T-helper 2 cell (primary cell): ENCODE measurements around the gene NCOR2.
A peak's percentile ranks its signal among the peaks of the same experiment; 100 is the strongest.

ENCODE experiments used
- DNase-seq, 5 experiments: peaks; one replicate each; pipeline versions ENCODE4 v3.0.0 to v3.0.0-alpha.2; 2012 to 2022

The NCOR2 gene

DNA sequence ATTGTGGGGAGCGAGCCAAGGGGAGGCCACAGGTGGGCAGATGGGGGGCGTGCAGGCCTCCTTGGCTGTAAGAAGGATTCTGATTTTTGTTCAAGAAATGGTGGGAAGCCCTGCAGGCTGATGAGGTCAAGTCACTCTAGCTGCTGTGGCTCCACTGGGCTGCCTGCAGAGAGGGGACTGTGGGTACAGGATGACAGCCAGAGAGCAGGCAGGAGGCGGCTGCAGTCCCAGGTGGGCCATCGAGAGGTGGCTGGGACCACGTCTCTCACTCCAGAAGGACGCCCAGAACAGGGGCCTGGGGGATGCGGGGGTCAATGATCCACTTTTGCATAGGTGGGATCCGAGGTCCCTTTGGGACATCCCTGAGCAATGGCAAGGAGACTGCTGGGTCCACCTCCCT lies 9.1 kb downstream of the NCOR2 start:
- DNase-seq = no peak

DNA sequence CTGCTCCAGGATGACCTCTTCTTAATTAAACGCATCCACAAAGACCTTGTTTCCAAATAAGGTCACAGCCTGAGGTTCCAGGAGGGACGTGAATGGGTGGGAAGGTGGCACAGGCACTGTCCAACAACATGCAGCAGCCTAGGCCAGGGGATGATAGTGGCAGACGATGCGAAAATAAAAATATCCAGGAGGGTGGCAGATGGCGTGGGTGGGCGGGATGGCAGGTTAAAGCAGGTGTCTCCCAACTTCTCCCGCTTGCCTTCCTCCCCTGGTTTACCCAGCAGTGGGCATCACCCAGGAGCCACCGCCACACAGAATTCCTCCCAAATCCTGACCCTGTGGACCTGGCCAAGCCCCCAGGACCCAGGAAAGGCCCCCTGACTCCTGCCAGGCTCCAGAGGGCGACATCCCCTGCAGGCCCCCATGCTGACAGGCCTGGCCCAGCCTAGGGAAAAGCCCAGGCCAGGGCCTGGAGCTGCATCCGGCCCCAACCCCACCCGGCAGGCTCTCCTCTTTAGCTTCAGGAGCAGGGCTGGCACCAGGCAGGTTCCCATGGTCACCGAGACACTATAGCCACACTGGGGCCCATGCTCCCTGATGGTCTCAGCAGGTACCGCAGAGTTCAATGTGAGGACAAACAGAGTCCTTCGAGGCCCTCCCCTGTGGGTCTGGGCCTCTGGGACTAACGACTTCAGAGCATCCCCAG lies 9.7 kb downstream of the NCOR2 start:
- DNase-seq = no peak

DNA sequence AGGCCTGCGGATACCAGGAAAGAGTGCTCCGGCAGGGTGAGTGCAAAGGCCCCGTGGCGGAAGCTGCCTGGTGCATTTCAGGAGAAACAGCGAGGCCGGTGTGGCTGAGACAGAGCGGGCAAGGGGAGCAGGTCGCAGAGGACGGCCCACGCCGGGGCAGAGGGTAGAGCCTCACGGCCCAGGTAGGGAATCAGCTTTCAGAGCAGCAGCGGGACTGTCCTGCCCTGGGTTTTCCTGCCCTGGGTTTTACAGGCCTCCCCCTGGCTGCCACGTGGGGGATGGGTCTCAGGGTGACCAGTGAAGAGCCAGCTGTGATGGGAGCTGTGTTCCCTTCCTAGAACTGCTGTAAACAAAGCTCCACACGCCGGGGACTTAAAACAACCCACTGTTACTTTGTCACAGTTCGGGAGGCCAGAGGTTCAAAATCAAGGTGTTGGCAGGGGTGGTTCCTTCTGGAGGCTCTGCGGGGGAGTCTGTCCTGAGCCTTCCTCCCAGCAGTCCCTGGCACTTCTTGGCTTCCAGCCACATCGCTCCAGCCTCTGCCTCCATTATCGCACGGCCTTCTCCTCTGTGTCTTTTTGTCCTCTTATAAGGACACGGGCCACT lies 10.4 kb downstream of the NCOR2 start:
- DNase-seq = no peak

DNA sequence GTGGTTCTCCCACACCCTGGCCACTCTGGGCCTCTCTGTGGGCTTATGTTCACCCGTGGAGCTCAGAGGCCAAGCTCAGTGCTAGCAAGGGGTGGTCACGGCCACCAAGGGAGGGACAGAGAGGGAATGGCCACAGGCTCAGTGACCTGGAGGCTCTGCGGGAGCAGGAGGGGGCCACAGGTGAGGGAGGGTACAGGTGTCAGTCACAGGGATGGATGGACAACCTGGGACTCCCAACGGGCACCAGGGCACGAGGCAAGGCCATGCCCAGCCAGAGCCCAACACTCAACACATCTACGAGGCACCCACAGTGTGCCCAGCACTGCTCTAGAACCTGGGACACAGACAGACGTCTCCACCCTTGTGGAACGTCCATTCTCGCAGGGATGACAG lies 11.3 kb downstream of the NCOR2 start:
- no peak for DNase-seq

- no peak for DNase-seq
These were observed 12.0 kb downstream of the NCOR2 start for GRCh38 chr12:124555168-124556073.

GRCh38 chr12:124554429-124555029 lies 12.9 kb downstream of the NCOR2 start:
- no peak for DNase-seq

- no peak for DNase-seq
These were observed 13.5 kb downstream of the NCOR2 start for GRCh38 chr12:124553862-124554428.

DNA sequence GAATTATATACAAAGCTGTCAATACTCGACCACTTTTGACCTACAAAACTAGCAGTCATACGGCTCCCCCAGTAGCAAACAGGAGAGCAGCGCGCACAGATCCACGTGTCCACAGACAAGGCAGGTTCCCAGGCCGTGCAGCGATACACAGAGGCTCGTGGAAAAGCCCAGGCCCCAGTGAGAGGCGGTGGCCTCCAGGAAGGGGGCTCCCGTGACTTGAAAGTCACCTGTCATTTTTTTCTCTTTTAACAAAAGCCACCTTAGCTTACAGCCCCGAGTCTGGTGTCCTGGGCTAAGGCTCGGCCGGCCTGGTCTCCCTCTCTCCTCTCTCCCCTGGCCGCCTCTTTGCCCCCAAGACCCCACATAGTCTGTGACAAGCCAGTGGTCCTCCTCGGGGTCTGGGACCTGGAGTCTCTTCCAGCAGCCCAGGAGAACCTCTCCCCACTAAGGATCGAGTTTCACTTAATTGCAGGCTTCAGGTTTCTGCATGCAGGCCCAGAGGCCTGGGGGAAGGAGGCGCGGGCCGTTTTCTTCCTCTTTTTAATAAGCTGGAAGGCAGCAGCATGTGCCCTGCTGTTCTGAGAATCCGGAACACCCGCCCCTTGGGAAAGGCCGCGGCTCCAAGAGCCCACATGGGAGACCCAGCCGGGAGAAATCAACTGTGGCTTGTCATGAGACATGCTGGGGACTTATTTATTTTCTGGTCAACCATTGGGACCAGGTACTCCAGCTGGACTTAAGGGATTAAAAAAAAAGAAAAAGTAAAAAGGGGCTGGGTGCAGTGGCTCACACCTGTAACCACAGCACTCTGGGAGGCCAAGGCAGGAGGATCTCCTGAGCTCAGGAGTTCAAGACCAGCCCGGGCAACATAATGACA lies 15.9 kb downstream of the NCOR2 start:
- DNase-seq = no peak

DNA sequence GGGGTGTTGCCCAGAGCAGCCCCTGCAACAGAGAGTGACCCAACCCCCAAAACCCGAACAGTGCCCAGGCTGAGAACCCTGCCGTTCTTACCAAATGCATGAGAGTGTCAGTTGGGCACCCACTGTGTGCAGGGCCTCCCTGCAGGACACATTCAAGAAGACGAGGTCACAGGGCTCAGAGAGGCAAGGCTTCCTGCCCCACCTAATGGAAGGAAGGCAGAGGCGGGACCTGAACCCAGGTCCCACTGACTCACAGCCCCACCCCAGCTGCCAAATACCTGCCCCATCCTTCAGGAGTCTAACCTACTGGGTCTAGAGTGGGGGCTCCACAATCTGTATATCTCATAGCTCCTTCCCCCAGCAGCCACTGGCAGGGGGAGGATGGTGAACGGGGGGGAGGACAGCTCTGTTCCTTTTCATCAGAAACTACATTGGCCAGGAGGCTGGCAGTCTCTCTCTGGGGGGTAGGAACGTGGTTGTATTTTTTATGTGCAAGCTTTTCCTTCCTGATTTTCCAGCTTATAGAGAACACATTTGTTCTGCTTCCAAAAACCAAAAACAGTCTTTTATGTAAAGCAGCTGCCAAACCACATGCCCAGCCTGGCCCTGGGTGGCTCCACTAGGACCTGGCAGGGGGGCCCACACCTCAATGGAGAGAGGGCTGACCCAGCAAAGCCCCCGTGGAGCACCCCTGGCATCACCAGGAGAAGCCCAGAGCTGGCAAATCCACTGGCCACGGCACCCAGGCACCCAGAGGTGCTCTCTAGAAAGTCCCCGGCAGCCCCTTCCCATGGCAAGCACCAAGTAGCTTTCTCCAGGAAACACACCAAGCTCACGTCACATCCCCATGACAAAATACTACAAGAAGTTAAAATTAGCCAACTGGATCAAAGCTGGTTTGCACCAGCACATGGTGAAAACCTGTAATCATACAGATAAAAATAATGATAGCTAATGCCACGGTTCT lies 17.0 kb downstream of the NCOR2 start:
- DNase-seq = no peak

GRCh38 chr12:124549629-124550028 lies 17.8 kb downstream of the NCOR2 start:
- DNase-seq = no peak

DNA sequence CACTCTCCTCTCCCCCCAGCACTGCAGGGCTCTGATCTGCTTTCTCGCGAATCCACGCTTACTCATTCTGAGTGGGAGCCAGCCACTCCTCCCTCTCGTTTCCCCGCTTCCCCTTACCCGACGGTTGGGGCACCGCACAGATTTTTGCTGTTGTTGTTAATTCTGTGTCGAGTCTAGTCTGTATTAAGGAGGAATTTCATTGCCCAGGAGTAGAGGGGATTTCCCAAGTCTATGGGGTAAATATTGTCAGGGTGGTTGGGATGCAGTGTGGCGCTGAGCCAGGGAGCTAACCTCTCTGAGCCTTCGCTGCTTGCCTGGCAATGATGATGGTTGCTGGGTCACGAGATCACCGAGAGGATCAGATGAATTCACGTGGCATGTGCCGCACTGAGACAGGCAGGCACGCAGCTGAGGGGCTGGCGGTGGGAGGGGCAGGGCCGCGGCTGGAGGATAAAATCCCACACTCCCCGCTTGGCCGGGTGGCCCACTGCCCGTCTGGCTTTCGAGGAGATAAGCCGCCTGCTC lies 18.5 kb downstream of the NCOR2 start:
- DNase-seq = peak in 1 of 5 experiments; percentile 10

GRCh38 chr12:124547626-124548025 lies 19.8 kb downstream of the NCOR2 start:
- no peak for DNase-seq

DNA sequence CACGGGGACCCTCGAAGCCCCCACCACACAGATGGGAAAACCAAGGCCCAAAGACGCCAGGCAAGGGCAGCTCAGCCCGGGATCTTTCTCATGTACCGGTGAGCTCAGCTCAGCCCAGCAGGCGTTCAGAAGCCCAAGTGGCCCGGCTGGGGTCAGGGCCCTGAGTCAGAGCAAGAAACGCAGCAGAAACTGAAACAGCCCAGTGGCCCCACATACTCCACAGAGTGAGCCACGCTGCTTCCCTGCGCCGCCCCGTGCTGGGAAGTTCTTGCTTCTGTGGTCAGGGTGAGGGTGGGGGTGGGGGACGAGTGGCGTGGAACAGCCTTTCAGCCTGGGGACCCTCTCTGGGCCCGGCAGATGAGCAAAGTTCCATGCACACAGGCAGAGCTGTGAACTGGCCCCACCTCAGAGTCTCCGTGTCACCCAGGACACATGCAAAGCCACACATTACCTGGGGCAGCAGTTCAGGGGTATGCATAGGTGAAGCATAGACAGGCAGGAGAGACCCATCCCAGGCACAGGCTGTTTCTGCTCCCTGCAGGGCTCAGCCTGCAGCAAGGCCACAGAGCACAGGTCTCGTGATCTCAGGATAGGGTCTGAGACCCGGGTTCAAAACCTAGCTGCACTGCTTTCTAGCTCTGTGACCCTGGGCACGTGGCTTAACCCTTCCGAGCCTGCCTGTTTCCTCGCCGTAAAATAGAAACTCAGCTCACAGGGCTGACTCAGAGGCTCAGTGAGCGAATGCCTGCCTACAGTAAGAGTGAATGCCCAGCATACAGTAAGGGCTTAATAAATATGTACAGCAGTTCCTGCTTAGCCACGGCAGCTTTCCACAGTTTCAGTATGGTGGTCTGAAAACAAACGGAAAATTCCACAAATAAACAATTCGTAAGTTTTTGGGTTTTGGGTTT lies 21.6 kb downstream of the NCOR2 start:
- peak in 2 of 5 experiments; percentile 27 to 84 for DNase-seq

GRCh38 chr12:124544983-124545382 lies 22.4 kb downstream of the NCOR2 start:
- DNase-seq = no peak

DNA sequence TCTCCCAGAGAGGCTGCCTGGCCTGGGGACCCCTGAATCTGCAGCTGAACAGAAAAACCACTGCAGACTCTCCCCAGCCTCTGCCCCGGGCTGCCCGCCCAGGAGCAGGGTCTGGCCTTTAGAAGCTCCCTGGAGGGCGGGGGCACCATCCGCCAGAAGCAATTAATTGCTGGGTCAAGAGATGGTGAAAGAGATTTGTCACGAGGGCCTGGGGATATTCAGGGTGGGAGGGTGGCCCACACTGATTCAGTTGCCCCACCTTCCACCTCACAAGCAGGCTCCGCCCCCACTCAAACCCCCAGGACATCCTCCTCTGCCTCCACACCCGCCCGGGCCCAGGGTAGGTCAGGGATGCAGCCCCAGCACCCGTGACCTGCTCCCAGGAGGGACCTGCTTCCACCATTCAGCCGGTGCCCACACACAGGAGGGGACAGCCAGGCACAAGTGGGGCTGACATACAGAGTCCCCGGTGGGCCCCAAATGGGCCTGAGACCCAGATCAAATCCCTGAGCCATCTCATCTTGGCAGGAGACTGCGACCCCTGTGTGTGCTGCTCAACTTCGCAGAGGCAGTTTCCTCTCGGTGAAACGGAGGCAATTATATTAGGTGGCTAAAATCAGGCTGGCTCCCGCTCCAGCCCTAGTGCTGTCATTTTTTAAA lies 23.0 kb downstream of the NCOR2 start:
- no peak for DNase-seq

DNA sequence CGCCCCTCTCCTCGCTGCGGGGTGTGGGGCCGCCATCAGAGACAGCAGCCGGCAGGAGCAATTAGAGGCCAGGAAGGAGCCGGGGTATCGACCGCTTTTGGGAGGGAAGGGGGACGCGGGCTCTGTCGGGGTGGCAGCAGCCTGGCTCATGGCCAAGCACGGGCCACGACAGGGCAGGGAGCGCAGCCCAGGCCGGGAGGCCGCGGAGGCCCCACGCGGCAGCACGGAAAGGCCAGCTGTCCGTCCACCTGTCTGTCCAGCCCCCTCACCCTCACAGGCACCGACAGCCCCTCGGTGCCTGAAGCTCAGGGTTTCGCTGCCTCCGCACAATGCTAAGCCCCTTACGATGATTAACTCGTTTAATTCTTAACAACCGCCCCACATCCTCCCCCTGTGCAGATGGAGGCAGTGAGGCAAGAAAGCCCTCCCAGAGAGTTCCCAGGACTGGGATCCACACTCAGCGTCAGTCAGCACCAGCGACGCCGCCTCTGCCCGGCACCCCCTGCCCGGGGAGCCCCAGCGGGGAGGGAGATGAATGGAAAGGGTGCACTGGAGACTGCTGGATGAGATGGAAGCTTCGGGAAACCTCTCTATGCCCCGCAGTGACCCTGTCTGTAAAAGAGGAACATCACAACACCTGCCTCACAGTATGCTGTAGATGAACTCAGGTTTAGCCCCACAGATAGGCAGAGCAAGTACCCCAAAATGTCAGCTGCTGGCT lies 23.7 kb downstream of the NCOR2 start:
- DNase-seq = no peak

- DNase-seq = peak in 2 of 5 experiments; percentile 13 to 14
These were observed 24.3 kb downstream of the NCOR2 start for GRCh38 chr12:124543052-124543589.
